SK-N-SH treated with all-trans-retinoic acid at 6 μM for 48 hours (cell line): ENCODE results near the gene THSD4.

Experiments
- ARNTL ChIP-seq: fragments of 450-650 bp; formaldehyde crosslinking; IDR thresholded peaks from 2 replicates; pipeline ENCODE4 v1.5.0; 2020; ENCODE audit warnings: low read depth, mild to moderate bottlenecking, moderate library complexity, borderline replicate concordance
- BACH2 ChIP-seq: fragments of 250-450 bp; sonication (Bioruptor Pico); IDR thresholded peaks from 2 replicates; pipeline ENCODE4 v1.9.0; 2021; ENCODE audit warnings: mild to moderate bottlenecking, borderline replicate concordance
- CSDC2 ChIP-seq: fragments of 250-450 bp; sonication (Bioruptor Pico); IDR thresholded peaks from 2 replicates; pipeline ENCODE4 v1.5.0; 2020; ENCODE audit warnings: mild to moderate bottlenecking, moderate library complexity
- ESRRG ChIP-seq: fragments of 250-450 bp; sonication (Bioruptor Pico); IDR thresholded peaks from 2 replicates; pipeline ENCODE4 v1.6.1; 2021; ENCODE audit warnings: mild to moderate bottlenecking
- ISL1 ChIP-seq: fragments of 250-450 bp; sonication (Bioruptor Pico); IDR thresholded peaks from 2 replicates; pipeline ENCODE4 v2.1.2; 2022; ENCODE audit warnings: mild to moderate bottlenecking, moderate library complexity
- PATZ1 ChIP-seq: fragments of 250-450 bp; sonication (Bioruptor Pico); IDR thresholded peaks from 2 replicates; pipeline ENCODE4 v1.8.0; 2020; ENCODE audit warnings: mild to moderate bottlenecking, moderate library complexity, borderline replicate concordance
- ZFP3 ChIP-seq: fragments of 250-450 bp; sonication (Bioruptor Pico); IDR thresholded peaks from 2 replicates; pipeline ENCODE4 v1.5.0; 2020; ENCODE audit warnings: mild to moderate bottlenecking, moderate library complexity
- ZNF8 ChIP-seq: fragments of 450-650 bp; formaldehyde crosslinking; IDR thresholded peaks from 2 replicates; pipeline ENCODE4 v1.5.0; 2020; ENCODE audit warnings: mild to moderate bottlenecking, moderate library complexity
- TF ChIP-seq, protein P1 (sequence below): fragments of 250-450 bp; sonication (Bioruptor Pico); IDR thresholded peaks from 2 replicates; pipeline ENCODE4 v1.5.0; 2020; ENCODE audit warnings: mild to moderate bottlenecking, moderate library complexity

DNA sequence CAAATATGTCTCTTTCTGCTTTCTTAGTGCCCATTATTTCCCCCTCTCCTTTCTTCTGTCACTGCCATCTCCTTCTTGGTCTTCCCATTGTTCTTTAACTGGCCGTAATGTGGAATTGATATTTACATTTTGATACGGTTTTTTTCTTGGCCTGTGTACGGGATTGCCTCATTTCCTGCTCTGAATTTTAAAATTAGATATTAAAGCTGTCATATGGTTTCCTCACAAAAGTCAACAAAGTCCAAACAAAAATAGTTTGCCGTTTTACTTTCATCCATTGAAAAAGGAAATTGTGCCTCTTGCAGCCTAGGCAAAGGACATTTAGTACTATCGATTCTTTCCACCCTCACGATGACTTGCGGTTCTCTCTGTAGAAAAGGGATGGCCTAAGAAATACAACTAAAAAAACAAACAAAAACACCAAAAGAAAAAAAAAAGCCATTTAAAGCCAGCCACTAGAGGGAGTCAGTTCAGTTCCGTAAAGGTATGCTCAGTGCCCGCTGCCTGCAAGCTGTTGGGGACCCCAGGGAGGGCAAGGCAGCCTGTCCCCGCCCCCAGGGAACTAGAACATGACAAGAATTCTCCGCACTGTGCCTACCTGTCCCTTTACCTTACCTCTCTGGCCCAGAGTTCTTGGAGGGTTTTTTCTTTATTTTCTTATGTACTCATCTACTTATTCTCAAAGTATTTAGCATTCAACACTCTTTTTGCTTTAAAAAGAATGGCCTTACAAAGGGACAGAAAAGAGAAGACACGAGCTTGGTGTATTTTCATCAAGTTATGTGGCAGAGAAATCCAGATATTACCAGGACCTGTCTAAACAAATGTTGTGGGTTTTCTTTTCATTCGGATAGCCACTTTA is 665.1 kb downstream of the THSD4 start:
- TF ChIP-seq PATZ1 (CRISPR knock-in tag) (no peak), ARNTL (CRISPR knock-in tag) (no peak), CSDC2 (CRISPR knock-in tag) (no peak), ZFP3 (CRISPR knock-in tag) (no peak), BACH2 (CRISPR knock-in tag) (no peak), ISL1 (no peak), ZNF8 (CRISPR knock-in tag) (no peak), ESRRG (no peak)
- TF ChIP-seq, protein P1, sequence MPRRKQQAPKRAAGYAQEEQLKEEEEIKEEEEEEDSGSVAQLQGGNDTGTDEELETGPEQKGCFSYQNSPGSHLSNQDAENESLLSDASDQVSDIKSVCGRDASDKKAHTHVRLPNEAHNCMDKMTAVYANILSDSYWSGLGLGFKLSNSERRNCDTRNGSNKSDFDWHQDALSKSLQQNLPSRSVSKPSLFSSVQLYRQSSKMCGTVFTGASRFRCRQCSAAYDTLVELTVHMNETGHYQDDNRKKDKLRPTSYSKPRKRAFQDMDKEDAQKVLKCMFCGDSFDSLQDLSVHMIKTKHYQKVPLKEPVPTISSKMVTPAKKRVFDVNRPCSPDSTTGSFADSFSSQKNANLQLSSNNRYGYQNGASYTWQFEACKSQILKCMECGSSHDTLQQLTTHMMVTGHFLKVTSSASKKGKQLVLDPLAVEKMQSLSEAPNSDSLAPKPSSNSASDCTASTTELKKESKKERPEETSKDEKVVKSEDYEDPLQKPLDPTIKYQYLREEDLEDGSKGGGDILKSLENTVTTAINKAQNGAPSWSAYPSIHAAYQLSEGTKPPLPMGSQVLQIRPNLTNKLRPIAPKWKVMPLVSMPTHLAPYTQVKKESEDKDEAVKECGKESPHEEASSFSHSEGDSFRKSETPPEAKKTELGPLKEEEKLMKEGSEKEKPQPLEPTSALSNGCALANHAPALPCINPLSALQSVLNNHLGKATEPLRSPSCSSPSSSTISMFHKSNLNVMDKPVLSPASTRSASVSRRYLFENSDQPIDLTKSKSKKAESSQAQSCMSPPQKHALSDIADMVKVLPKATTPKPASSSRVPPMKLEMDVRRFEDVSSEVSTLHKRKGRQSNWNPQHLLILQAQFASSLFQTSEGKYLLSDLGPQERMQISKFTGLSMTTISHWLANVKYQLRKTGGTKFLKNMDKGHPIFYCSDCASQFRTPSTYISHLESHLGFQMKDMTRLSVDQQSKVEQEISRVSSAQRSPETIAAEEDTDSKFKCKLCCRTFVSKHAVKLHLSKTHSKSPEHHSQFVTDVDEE (CRISPR knock-in tag) = no peak
